Stomach (tissue), 9 donors: ENCODE measurements around the gene KLF9. TPM values are rescaled to one million over a fixed set of nuclear protein-coding genes. Genes with fewer than 3 reads are reported as not detected.
A peak's percentile ranks its signal among the peaks of the same experiment; 100 is the strongest.

Experiments used
- DNase-seq, 2 donors: peaks; one replicate each; pipeline versions ENCODE4 v3.0.0 to v3.0.0-alpha.2; 2013 to 2019
- H3K27ac ChIP-seq, 5 donors: fragments of 200-600 bp in 4 of 5; sonication (generic) in 4 of 5; one replicate each; pipeline ENCODE4 v1.5.1; 2013 to 2019; ENCODE audit warnings: mild to moderate bottlenecking in 1 of 5, moderate library complexity in 1 of 5
- H3K27me3 ChIP-seq, 3 donors: fragments of 200-600 bp; sonication (generic); one replicate each; pipeline ENCODE4 v1.5.1; 2017 to 2019; ENCODE audit warnings: mixed run types in 1 of 3
- H3K36me3 ChIP-seq, 4 donors: fragments of 200-600 bp; sonication (generic); 1 replicate in 3 of 4; 2 replicates in 1 of 4; pipeline ENCODE4 v1.5.1; 2016 to 2019
- H3K4me1 ChIP-seq, 4 donors: fragments of 200-600 bp; sonication (generic); one replicate each; pipeline ENCODE4 v1.5.1; 2016 to 2019
- H3K4me3 ChIP-seq, 4 donors: fragments of 200-600 bp; sonication (generic) in 3 of 4; one replicate each; pipeline ENCODE4 v1.5.1; 2016 to 2019; ENCODE audit warnings: mild to moderate bottlenecking in 1 of 4
- H3K9me3 ChIP-seq, 4 donors: fragments of 200-600 bp; sonication (generic); one replicate each; pipeline ENCODE4 v1.5.1; 2016 to 2019
- CTCF ChIP-seq, 7 experiments: fragments of 450-650 bp in 4 of 7; fragments of 200-600 bp in 3 of 7; sonication (generic) in 3 of 7; IDR thresholded peaks; one replicate each; pipeline ENCODE4 v1.5.1; 2016 to 2019; ENCODE audit warnings: antibody characterized with exemption in 7 of 7, control low read depth in 2 of 7, mild to moderate bottlenecking in 1 of 7
- EP300 ChIP-seq: sonication (generic); formaldehyde crosslinking; IDR thresholded peaks from one replicate; pipeline ENCODE4 v1.6.1; 2017; ENCODE audit warnings: antibody characterized with exemption
- POLR2A ChIP-seq, 4 donors: fragments of 450-650 bp; IDR thresholded peaks; one replicate each; pipeline ENCODE4 v1.6.1; 2016; ENCODE audit warnings: antibody characterized with exemption in 4 of 4, control low read depth in 2 of 4, mild to moderate bottlenecking in 1 of 4, moderate library complexity in 1 of 4
- POLR2AphosphoS5 ChIP-seq, 3 donors: sonication (generic); formaldehyde crosslinking; IDR thresholded peaks; one replicate each; pipeline ENCODE4 v1.6.1; 2016; ENCODE audit warnings: antibody characterized with exemption in 3 of 3
- WGBS, 5 donors: extraction: QIAGEN DNeasy Blood & Tissue Kit in 3 of 5; methylation state at CpG; one replicate each; pipeline versions ENCODE4 v1.1.5 to v1.1.7; 2013 to 2018; 5-methylcytosine and 5-hydroxymethylcytosine counted together
- intact Hi-C: fragments of 100-400 bp; cut with DNase I; formaldehyde crosslinking; loops from one replicate; pipeline ENCODE4 v1.15.1; 2023; ENCODE audit warnings: low total_unique reads
- polyA plus RNA-seq, 3 donors: library from polyadenylated mRNA; stranded (reverse); fragments of 200-250 nt; gene quantifications; one replicate each; pipeline ENCODE4 v1.2.3, GENCODE V29; 2013
- total RNA-seq, 5 donors: library from RNA; depleted of rRNA; stranded (reverse); fragments of >200 nt; gene quantifications; one replicate each; pipeline versions ENCODE4 v1.1.0 to v1.2.3, GENCODE V29; 2014 to 2016
- donor health status: healthy with polysubstance abuse.
- donor health status: Bipolar disorder and iron deficiency.
- donor health status: healthy.

KLF9 gene
- total and polyA plus RNA-seq, 8 donors, result 27.9 to 174 (median 55.8) TPM

DNA sequence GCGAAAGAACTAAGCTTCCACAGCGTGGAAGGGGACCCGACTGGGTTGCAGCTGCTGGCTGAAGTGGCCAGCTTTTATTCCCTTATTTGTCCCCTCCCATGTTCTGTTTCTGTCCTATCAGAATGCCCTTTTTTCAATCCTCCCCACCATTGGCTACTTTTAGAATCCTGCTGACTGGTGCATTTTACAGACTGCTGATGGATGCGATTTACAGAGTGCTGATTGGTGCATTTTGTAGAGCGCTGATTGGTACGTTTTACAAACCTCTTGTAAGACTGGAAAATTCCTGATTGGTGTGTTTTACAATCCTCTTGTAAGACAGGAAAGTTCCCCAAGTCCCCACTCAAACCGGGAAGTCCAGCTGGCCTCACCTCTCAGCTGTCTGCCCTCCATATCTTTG, 50.7 kb downstream of the KLF9 start:
- 94 to 96% (median 95%) methylated on average over 7 of the region's 7 CpGs for WGBS, 5 donors
- no peak for TF ChIP-seq POLR2A (IDR thresholded peaks at IDR 0.05)
- no peak for TF ChIP-seq CTCF (IDR thresholded peaks at IDR 0.05)
- TF ChIP-seq POLR2AphosphoS5 (IDR thresholded peaks at IDR 0.05), result no peak
- TF ChIP-seq EP300, result no peak
- no peak for DNase-seq

GRCh38 chr9:70362952-70363351, 51.5 kb downstream of the KLF9 start:
- Histone ChIP-seq H3K4me3 (no peak overlapping the region), H3K4me1 (no peaks in the 10 kb centered on the region), H3K27me3 (no peaks in the 10 kb centered on the region), H3K27ac (no peak overlapping the region), H3K36me3 (no peaks in the 10 kb centered on the region), H3K9me3 (no peaks in the 10 kb centered on the region)
- 82 to 90% (median 88%) methylated on average over 7 of the region's 7 CpGs for WGBS, 5 donors
- intact Hi-C loops, result no loop called here
- no peak for TF ChIP-seq CTCF (IDR thresholded peaks at IDR 0.05)
- no peak for TF ChIP-seq EP300
- no peak for TF ChIP-seq POLR2A (IDR thresholded peaks at IDR 0.05)
- no peak for TF ChIP-seq POLR2AphosphoS5 (IDR thresholded peaks at IDR 0.05)
- no peak for DNase-seq

More for the DNA sequence above, 50.7 kb downstream of the KLF9 start:
- Histone ChIP-seq H3K9me3 (no peaks in the 10 kb centered on the region), H3K4me3 (no peak overlapping the region), H3K27me3 (no peaks in the 10 kb centered on the region), H3K4me1 (no peaks in the 10 kb centered on the region), H3K36me3 (no peaks in the 10 kb centered on the region), H3K27ac (no peak overlapping the region)
- intact Hi-C loops, result no loop called here

DNA sequence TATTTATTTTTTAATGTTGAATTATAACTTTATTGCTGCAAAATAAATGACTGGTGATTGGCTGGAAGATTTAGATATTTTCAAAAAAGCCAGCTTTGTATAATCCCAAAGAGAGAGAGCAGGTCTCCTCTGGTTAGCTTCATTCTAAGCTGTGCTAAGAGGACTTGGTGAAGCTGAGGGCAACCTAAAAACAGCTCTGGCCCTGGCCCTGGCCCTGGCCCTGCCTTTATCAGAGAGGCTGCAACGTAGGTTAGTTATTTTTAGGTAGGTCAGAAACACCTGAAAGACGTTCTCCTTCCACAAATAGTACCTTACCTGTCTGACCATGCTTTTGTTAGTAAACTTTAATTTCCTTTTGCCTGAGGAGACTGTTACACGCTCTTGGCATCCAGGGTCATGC, 58.7 kb downstream of the KLF9 start:
- Histone ChIP-seq H3K9me3 (no peaks in the 10 kb centered on the region), H3K4me3 (no peak overlapping the region), H3K4me1 (peaks cover 0 to 8% (median 0%) of the 10 kb centered on the region in 4 donors), H3K36me3 (peaks cover 4 to 26% (median 17%) of the 10 kb centered on the region in 4 donors), H3K27me3 (no peaks in the 10 kb centered on the region), H3K27ac (peak overlapping the region in 1 of 5 donors; percentile 28)
- DNase-seq, result no peak
- 35 to 64% (median 60%) methylated on average over 3 of the region's 3 CpGs for WGBS, 5 donors
- TF ChIP-seq POLR2A (IDR thresholded peaks at IDR 0.05) (no peak), POLR2AphosphoS5 (IDR thresholded peaks at IDR 0.05) (no peak), EP300 (no peak), CTCF (IDR thresholded peaks at IDR 0.05) (no peak)
- intact Hi-C loops, result loop anchor here (10.0 kb wide), 1 partner anchor 139 kb away; no protein-coding TSS in a partner anchor

GRCh38 chr9:70352802-70353201, 61.7 kb downstream of the KLF9 start:
- intact Hi-C loops, result loop anchor here (5.0 to 10.0 kb wide), 2 partner anchors 49 to 142 kb away; no protein-coding TSS in a partner anchor
- H3K27ac ChIP-seq, result peak overlapping the region in 1 of 5 donors; percentile 42
- no peak for DNase-seq

More at GRCh38 chr9:70352802-70353201, 61.7 kb downstream of the KLF9 start:
- no peaks in the 10 kb centered on the region for H3K9me3 ChIP-seq
- peaks cover 0 to 8% (median 0%) of the 10 kb centered on the region in 4 donors for H3K4me1 ChIP-seq
- peaks cover 16 to 54% (median 46%) of the 10 kb centered on the region in 4 donors for H3K36me3 ChIP-seq
- no peaks in the 10 kb centered on the region for H3K27me3 ChIP-seq
- H3K4me3 ChIP-seq, result no peak overlapping the region
- TF ChIP-seq POLR2AphosphoS5 (IDR thresholded peaks at IDR 0.05) (no peak), CTCF (IDR thresholded peaks at IDR 0.05) (peak in 5 of 7 experiments; percentile 37 to 58 (median 44)), EP300 (no peak), POLR2A (IDR thresholded peaks at IDR 0.05) (no peak)
